SK-N-MC (cell line): ENCODE data around the gene C17orf114.

Experiments used
- EZH2 ChIP-seq: fragments of 200-600 bp; sonication (generic); IDR thresholded peaks from one replicate; pipeline ENCODE4 v1.6.1; 2017; ENCODE audit warnings: antibody characterized with exemption
- FOXP2 ChIP-seq: optimal IDR thresholded peaks from 2 replicates; pipeline ENCODE3; 2011; ENCODE audit warnings: mild to moderate bottlenecking, moderate library complexity; ENCODE audit not compliant: insufficient read depth; ENCODE audit errors: extremely low read length, control extremely low read depth
- POLR2AphosphoS5 ChIP-seq: IDR thresholded peaks from 2 replicates; pipeline ENCODE4 v1.6.1; 2012; ENCODE audit warnings: mild to moderate bottlenecking, low read depth, low read length, borderline replicate concordance

- TF ChIP-seq EZH2 (no peak), POLR2AphosphoS5 (no peak), FOXP2 (no peak)
Measured at GRCh38 chr17:4786106-4786511, 16.0 kb downstream of the C17orf114 start, which contains the start of gene VMO1.
